PC-3 (cell line): ENCODE measurements around the gene UBTF. TPM values are rescaled to one million over a fixed set of nuclear protein-coding genes. Genes with fewer than 3 reads are reported as not detected.

ENCODE experiments used
- ATAC-seq: fragments of 200-7000 bp; cut with Tn5 transposase; 2 replicates; pipeline ENCODE4 v1.9.1; 2020; ENCODE audit warnings: mild to moderate bottlenecking, moderate library complexity
- BruUV-seq: library from RNA; stranded (reverse); fragments of 400-500 nt; replicated peaks from 2 replicates; lab custom pipeline; 2021; lab: Mats Ljungman, UMichigan
- CTCF ChIA-PET: fragments of 300-600 bp; sonication (Branson Sonifier 250); formaldehyde crosslinking; loops from one replicate; lab custom pipeline; 2022; ENCODE audit warnings: antibody characterized with exemption; lab: Charles Lee
- POLR2A ChIA-PET: fragments of 300-600 bp; sonication (Branson Sonifier 250); formaldehyde crosslinking; loops from one replicate; lab custom pipeline; 2022; ENCODE audit warnings: antibody characterized with exemption; ENCODE audit not compliant: unreplicated experiment; lab: Charles Lee
- DNase-seq: peaks from one replicate; pipeline ENCODE4 v3.0.0-alpha.2; 2015
- H2AFZ ChIP-seq: fragments of 300-600 bp; sonication (generic); 2 replicates; pipeline ENCODE4 v1.6.0; 2016; ENCODE audit warnings: antibody characterized with exemption, low read length
- H3F3A ChIP-seq: fragments of 300-600 bp; sonication (generic); one replicate; pipeline ENCODE4 v1.6.0; 2017; ENCODE audit warnings: antibody characterized with exemption, low read length, control low read depth, mild to moderate bottlenecking; ENCODE audit not compliant: unreplicated experiment
- H3K27ac ChIP-seq: fragments of 300-600 bp; sonication (generic); 2 replicates; pipeline ENCODE4 v1.5.1; 2016; ENCODE audit warnings: mild to moderate bottlenecking, low read length
- H3K27me3 ChIP-seq: fragments of 300-600 bp; sonication (generic); 2 replicates; pipeline ENCODE4 v1.6.1; 2016; ENCODE audit warnings: low read length, mixed read lengths
- H3K36me3 ChIP-seq: fragments of 300-600 bp; sonication (generic); 2 replicates; pipeline ENCODE4 v1.6.1; 2016; ENCODE audit warnings: low read depth, mixed run types, low read length, mixed read lengths
- H3K4me1 ChIP-seq: fragments of 300-600 bp; sonication (generic); 2 replicates; pipeline ENCODE4 v1.5.1; 2016; ENCODE audit warnings: low read length; ENCODE audit not compliant: insufficient read depth
- H3K4me2 ChIP-seq: fragments of 300-600 bp; sonication (generic); 2 replicates; pipeline ENCODE4 v1.6.0; 2016; ENCODE audit warnings: low read length
- H3K4me3 ChIP-seq: fragments of 300-600 bp; sonication (generic); 2 replicates; pipeline ENCODE4 v1.5.1; 2016; ENCODE audit warnings: mild to moderate bottlenecking, low read length, mixed read lengths
- H3K79me2 ChIP-seq: fragments of 300-600 bp; sonication (generic); 2 replicates; pipeline ENCODE4 v1.6.1; 2017; ENCODE audit warnings: low read length, mixed read lengths
- H3K9ac ChIP-seq: fragments of 300-600 bp; sonication (generic); 2 replicates; pipeline ENCODE4 v1.6.0; 2016; ENCODE audit warnings: mild to moderate bottlenecking, low read length
- H3K9me2 ChIP-seq: fragments of 300-600 bp; sonication (generic); replicated peaks from 2 replicates; pipeline ENCODE4 v1.6.1; 2016; ENCODE audit warnings: mixed run types, low read length, mixed read lengths
- H3K9me3 ChIP-seq: fragments of 300-600 bp; sonication (generic); 2 replicates; pipeline ENCODE4 v1.6.1; 2016; ENCODE audit warnings: low read length, mixed read lengths
- H4K20me1 ChIP-seq: fragments of 300-600 bp; sonication (generic); 2 replicates; pipeline ENCODE4 v1.6.1; 2016; ENCODE audit warnings: low read length, mixed read lengths
- CTCF ChIP-seq: fragments of 300-600 bp; sonication (generic); conservative IDR thresholded peaks from 2 replicates; pipeline ENCODE4 v1.5.1; 2017; ENCODE audit warnings: antibody characterized with exemption, low read depth, mild to moderate bottlenecking, low read length
- EZH2 ChIP-seq: fragments of 300-600 bp; sonication (generic); IDR thresholded peaks from one replicate; pipeline ENCODE4 v1.6.1; 2017; ENCODE audit warnings: antibody characterized with exemption, mild to moderate bottlenecking, low read length; ENCODE audit not compliant: unreplicated experiment
- EZH2phosphoT487 ChIP-seq: fragments of 300-600 bp; sonication (generic); IDR thresholded peaks from 2 replicates; pipeline ENCODE4 v1.6.1; 2018; ENCODE audit warnings: mild to moderate bottlenecking, antibody characterized with exemption, low read length, borderline replicate concordance
- intact Hi-C: fragments of 100-400 bp; cut with micrococcal nuclease; formaldehyde crosslinking; loops from 2 replicates; pipeline ENCODE4 v1.9.0; 2023
- total RNA-seq: library from RNA; depleted of rRNA; stranded (reverse); fragments of >200 nt; gene quantifications from 2 replicates; pipeline ENCODE4 v1.2.3, GENCODE V29; 2014

Gene UBTF
- total RNA-seq, 1 experiment from 2014 or later: 139 TPM

- Histone ChIP-seq H3K9me2 (no peaks in the 10 kb centered on the region), H4K20me1 (no peaks in the 10 kb centered on the region), H3K9me3 (no peaks in the 10 kb centered on the region), H3K4me1 (no peaks in the 10 kb centered on the region), H3F3A (no peaks in the 10 kb centered on the region), H3K27ac (no peak overlapping the region), H3K4me3 (no peak overlapping the region), H3K4me2 (no peak overlapping the region), H3K36me3 (no peaks in the 10 kb centered on the region), H3K79me2 (no peaks in the 10 kb centered on the region), H2AFZ (no peak overlapping the region), H3K9ac (no peak overlapping the region), H3K27me3 (no peaks in the 10 kb centered on the region)
- CTCF ChIA-PET: interaction anchor here (0.7 kb wide), 1 partner anchor 109 kb away, joined by 8 read pairs; the partner anchor contains the start of gene FAM171A2
- no TSS peak for BruUV-seq
- DNase-seq (no peak), ATAC-seq (no peak)
- POLR2A ChIA-PET: no interaction called here
- intact Hi-C loops: no loop called here
- TF ChIP-seq EZH2 (no peak), CTCF (no peak), EZH2phosphoT487 (no peak)
These were observed 35.1 kb upstream of the UBTF start for GRCh38 chr17:44254361-44255095.

GRCh38 chr17:44253006-44253405, 33.5 kb upstream of the UBTF start:
- no peak overlapping the region for H3K4me3 ChIP-seq
- no peak for TF ChIP-seq EZH2
- TF ChIP-seq CTCF: no peak
- no peak for TF ChIP-seq EZH2phosphoT487
- POLR2A ChIA-PET: interaction anchor here (0.5 kb wide), 1 partner anchor 132 kb away, joined by 3 read pairs; no protein-coding TSS in a partner anchor
- H3K9ac ChIP-seq: no peak overlapping the region
- H2AFZ ChIP-seq: no peak overlapping the region
- H3F3A ChIP-seq: no peaks in the 10 kb centered on the region
- no TSS peak for BruUV-seq
- no peaks in the 10 kb centered on the region for H4K20me1 ChIP-seq
- H3K27ac ChIP-seq: no peak overlapping the region
- H3K36me3 ChIP-seq: no peaks in the 10 kb centered on the region
- H3K27me3 ChIP-seq: no peaks in the 10 kb centered on the region
- H3K9me2 ChIP-seq: no peaks in the 10 kb centered on the region
- H3K4me2 ChIP-seq: no peak overlapping the region
- DNase-seq (no peak), ATAC-seq (no peak)
- no peaks in the 10 kb centered on the region for H3K79me2 ChIP-seq
- CTCF ChIA-PET: no interaction called here
- intact Hi-C loops: no loop called here
- no peaks in the 10 kb centered on the region for H3K9me3 ChIP-seq
- no peaks in the 10 kb centered on the region for H3K4me1 ChIP-seq

- no peaks in the 10 kb centered on the region for H3K36me3 ChIP-seq
- no peaks in the 10 kb centered on the region for H3K79me2 ChIP-seq
- CTCF ChIA-PET: no interaction called here
- no peak overlapping the region for H3K9ac ChIP-seq
- POLR2A ChIA-PET: no interaction called here
- H2AFZ ChIP-seq: no peak overlapping the region
- no peak for ATAC-seq
- no peak for DNase-seq
- no peaks in the 10 kb centered on the region for H4K20me1 ChIP-seq
- no peaks in the 10 kb centered on the region for H3K9me3 ChIP-seq
- H3K9me2 ChIP-seq: no peaks in the 10 kb centered on the region
- H3F3A ChIP-seq: no peaks in the 10 kb centered on the region
- no peaks in the 10 kb centered on the region for H3K4me1 ChIP-seq
- no peaks in the 10 kb centered on the region for H3K27me3 ChIP-seq
- no peak overlapping the region for H3K27ac ChIP-seq
- H3K4me3 ChIP-seq: no peak overlapping the region
- intact Hi-C loops: no loop called here
- no peak overlapping the region for H3K4me2 ChIP-seq
- TF ChIP-seq EZH2phosphoT487 (no peak), EZH2 (no peak), CTCF (no peak)
- no TSS peak for BruUV-seq
These were observed 31.6 kb upstream of the UBTF start for GRCh38 chr17:44251062-44251461.
